Stimulated activated CD4-positive, alpha-beta T cell treated with anti-CD3 and anti-CD28 coated beads, Interleukin-12 subunit alpha, Interleukin-12 subunit beta, amount 100 ng/mL, for 48 hours (primary cell): ENCODE results near the gene NEDD4L.
"Not testable (repeated sequence)": the region's sequence is repeated elsewhere in the genome, so short reads cannot be mapped to it uniquely, and the experiment has no call there.

Experiments
- DNase-seq, 3 donors: peaks; one replicate each; pipeline ENCODE4 v3.0.0-alpha.2; 2020; ENCODE audit warnings: low read depth in 2 of 3, low spot score in 1 of 3

The NEDD4L gene

GRCh38 chr18:58362829-58363271 is 318.8 kb downstream of the NEDD4L start:
- DNase-seq = no peak

- no peak for DNase-seq
Observed at GRCh38 chr18:58363767-58364540, 319.9 kb downstream of the NEDD4L start.

- DNase-seq = no peak
Observed at GRCh38 chr18:58364876-58365528, 321.0 kb downstream of the NEDD4L start.

- no peak for DNase-seq
Observed at GRCh38 chr18:58367425-58368140, 323.6 kb downstream of the NEDD4L start.

GRCh38 chr18:58369616-58370015 is 325.6 kb downstream of the NEDD4L start:
- DNase-seq = no peak

- no peak for DNase-seq
Observed at GRCh38 chr18:58370038-58370580, 326.1 kb downstream of the NEDD4L start.

- no peak for DNase-seq
Observed at GRCh38 chr18:58370612-58371011, 326.6 kb downstream of the NEDD4L start.

- no peak for DNase-seq
Observed at GRCh38 chr18:58373481-58373880, 329.5 kb downstream of the NEDD4L start.

- DNase-seq = no peak
Observed at GRCh38 chr18:58375051-58375450, 331.0 kb downstream of the NEDD4L start.

GRCh38 chr18:58378411-58379379 is 334.7 kb downstream of the NEDD4L start:
- DNase-seq = no peak

GRCh38 chr18:58379443-58379842 is 335.4 kb downstream of the NEDD4L start:
- no peak for DNase-seq

- not testable (repeated sequence) for DNase-seq
Observed at GRCh38 chr18:58380113-58380512, 336.1 kb downstream of the NEDD4L start.

- no peak for DNase-seq
Observed at GRCh38 chr18:58381676-58382411, 337.8 kb downstream of the NEDD4L start.

GRCh38 chr18:58382446-58382845 is 338.4 kb downstream of the NEDD4L start:
- DNase-seq = no peak

- DNase-seq = no peak
Observed at GRCh38 chr18:58385472-58385871, 341.4 kb downstream of the NEDD4L start.

GRCh38 chr18:58386780-58387179 is 342.8 kb downstream of the NEDD4L start:
- DNase-seq = no peak

- DNase-seq = no peak
Observed at GRCh38 chr18:58387716-58388115, 343.7 kb downstream of the NEDD4L start.

GRCh38 chr18:58388736-58389135 is 344.7 kb downstream of the NEDD4L start:
- no peak for DNase-seq

- no peak for DNase-seq
Observed at GRCh38 chr18:58389745-58390144, 345.7 kb downstream of the NEDD4L start.

- DNase-seq = no peak
Observed at GRCh38 chr18:58390399-58390798, 346.4 kb downstream of the NEDD4L start.
